GM19455 (cell line): ENCODE data around the gene DBT.
"Not testable (repeated sequence)": the region's sequence is repeated elsewhere in the genome, so short reads cannot be mapped to it uniquely, and the experiment has no call there.

Source experiments
- ATAC-seq: cut with Tn5 transposase; IDR thresholded peaks from one replicate; pipeline ENCODE4 v1.9.1; 2021; ENCODE audit not compliant: unreplicated experiment

Gene DBT

DNA sequence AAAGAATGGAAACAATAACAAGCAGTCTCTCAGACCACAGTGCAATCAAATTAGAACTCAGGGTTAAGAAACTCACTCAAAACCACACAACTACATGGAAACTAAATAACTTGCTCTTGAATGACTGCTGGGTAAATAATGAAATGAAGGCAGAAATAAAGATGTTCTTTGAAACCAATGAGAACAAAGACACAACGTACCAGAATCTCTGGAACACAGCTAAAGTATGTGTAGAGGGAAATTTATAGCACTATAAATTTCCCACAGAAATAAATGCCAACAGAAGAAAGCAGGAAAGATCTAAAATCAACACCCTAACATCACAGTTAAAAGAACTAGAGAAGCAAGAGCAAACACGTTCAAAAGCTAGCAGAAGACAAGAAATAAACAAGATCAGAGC is 46.9 kb downstream of the DBT start:
- ATAC-seq: not testable (repeated sequence)

DNA sequence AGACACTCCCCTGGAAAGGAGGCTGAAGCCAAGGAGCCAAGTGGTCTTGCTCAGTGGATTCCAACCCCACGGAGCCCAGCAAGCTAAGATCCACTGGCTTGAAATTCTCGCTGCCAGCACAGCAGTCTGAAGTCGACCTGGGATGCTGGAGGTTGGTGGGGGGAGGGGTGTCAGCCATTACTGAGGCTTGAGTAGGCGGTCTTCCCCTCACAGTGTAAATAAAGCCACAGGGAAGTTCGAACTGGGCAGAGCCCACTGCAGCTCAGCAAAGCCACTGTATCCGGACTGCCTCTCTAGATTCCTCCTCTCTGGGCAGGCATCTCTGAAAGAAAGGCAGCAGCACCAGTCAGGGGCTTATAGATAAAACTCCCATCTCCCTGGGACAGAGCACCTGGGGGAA is 49.6 kb downstream of the DBT start:
- not testable (repeated sequence) for ATAC-seq

DNA sequence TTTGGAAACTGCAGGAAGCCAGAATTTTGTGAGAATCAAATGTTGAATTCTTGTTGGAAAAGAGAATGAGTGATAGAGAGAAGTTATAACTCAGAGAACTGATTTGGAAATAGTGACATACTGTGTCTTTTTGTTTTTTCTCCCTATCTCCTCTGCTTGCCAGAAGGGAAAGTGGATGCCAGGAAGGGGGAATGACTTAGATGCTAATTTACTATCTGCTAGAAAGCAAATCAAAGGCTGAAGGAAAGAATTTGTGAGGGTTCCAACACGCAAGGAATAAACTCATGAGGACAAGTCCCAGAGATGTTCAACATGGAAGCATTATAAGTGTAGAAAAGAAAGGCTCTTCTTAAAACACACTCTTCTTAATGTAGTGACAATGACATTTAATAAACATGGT is 51.0 kb downstream of the DBT start:
- no peak for ATAC-seq

DNA sequence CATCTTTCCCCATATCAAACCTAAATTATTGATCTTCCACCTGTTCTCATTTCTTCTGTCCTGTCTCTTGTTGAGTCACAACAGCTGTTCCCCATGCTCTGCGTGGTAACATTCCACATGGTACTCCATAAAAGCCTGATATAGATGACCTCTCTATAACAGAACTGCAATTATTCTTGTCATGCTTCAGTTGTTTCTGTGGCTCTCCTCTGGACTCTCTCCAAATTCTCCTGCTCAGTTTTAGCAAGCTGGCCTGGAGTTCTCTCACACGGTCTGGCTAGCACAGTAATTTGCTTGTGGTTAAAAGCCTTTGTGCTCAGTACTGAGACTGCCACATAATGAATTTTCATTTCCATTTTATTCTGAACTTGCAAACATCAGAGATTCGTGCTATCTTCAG is 61.0 kb downstream of the DBT start:
- ATAC-seq: no peak

DNA sequence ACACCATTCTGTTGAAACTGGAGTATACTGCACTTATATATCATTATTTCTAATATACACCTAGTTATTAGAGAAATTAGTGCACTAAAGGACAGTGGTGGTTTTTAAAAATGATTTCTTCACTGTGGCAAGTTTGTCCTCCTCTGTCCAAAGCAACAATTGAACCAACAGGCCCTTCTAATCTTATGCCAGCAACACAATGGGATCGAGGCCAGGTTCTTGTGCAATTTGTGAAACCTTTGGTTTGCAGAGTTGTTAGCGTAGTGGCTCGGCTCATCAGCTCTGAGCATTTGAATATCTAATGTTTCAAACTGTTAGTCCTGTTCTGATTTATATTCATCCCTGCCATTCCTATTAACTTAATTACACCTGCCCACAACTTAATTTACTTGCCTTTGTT is 61.7 kb downstream of the DBT start:
- ATAC-seq: no peak

DNA sequence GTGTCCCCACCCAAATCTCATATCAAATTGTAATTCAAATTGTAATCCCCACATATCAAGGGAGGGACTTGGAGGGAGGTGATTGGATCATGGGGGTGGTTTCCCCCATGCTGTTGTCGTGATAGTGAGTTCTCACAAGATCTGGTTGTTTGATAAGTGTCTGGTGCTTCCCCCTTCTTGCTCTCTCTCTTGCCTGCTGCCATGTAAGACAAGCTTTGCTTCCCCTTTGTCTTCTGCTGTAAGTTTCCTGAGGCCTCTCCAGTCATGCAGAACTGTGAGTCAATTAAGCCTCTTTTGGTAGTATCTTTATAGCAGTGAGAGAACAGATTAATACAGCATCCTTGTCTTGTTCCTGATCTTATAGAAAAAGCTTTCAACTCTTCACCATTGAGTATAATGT is 65.1 kb downstream of the DBT start:
- ATAC-seq: no peak

DNA sequence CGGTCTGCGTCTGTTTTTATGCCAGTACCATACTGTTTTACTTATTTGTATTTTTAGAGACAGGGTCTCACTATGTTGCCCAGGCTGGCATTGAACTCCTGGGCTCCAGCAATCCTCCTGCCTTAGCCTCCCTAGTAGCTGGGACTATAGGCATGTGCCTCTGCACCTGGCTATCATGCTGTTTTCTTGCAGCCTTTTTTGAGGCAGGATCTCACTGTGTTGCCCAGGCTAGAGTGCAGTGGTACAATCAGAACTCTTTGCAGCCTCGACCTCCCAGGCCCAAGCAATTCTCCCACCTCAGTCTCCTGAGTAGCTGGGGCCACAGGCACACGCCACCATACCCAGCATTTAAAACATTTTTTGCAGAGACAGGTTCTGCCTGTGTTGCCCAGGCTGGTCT is 66.3 kb downstream of the DBT start:
- ATAC-seq: no peak

DNA sequence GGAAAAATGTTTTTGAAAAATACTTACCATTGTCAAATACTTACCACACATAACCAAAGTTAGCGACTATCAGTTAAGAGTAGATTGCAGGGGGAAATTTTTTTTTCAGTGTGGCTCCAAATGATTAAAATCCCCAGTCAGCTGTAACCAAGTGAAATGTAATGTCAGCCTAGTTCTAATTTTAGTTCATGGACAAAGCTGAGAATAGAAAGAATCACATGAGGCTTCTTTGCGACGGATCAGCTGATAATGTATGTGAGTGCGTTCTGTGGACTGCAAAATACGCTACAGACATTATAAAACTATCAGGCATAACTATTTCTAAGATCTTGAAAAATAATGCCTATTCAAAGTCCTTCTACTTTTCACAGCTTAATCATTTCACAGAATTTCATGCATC is 71.5 kb downstream of the DBT start, which contains the start of gene LRRC39:
Gene LRRC39 (minus strand): TSS at position 166 of the 400 bp plus-strand sequence. CDS start 9,740 bp downstream, outside the sequence.
- no peak for ATAC-seq

DNA sequence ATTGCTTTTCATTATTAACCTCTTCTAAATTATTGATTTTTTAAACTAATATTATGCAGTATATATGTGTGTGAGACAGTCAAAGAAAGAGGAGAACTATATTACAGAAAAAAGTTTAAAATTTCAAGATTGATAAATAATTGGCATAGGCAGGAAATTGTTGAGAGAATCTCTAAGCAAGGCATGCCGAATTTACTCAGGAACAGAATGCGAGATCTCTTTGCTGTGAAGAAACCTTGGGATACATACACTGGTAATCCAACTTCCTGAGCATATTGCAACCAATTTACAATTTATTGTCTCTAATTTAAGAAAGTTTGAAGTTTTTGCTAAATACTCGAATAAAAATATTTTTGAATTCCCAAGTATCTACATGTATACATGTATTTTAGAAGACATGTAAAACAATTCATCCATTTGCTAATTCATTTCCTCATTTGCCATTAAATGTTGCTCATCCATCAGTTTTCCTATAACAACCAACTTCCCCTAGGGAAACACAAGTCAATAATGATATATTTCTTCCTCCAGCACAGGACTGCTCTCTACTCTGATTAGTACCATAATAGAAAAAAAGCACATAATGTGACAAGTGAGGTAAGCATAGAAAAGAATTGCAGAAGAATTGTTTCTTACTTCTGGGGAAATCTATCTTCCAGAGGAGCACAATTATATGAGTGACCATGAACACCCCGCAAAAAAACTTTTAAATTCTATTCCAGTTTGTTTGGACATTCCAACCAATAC is 72.2 kb downstream of the DBT start:
- no peak for ATAC-seq

DNA sequence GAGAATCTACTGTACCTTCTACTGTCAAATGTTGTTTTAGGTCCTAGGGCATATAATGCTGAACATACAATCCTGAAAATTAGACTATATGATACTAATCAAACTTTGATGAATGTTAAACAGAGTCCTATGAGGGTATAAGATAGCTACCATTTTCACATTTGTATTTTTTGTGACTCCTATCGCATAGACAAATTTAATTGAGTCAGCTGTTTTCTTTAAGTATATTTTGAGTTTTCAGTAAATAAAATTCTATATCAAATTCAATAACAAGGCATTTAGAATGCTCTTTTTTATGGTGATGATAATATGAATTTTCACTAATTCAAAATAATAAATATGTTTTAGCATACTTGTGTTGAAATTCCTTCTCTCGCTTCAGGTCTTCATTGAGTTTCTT is 81.6 kb downstream of the DBT start:
- no peak for ATAC-seq

DNA sequence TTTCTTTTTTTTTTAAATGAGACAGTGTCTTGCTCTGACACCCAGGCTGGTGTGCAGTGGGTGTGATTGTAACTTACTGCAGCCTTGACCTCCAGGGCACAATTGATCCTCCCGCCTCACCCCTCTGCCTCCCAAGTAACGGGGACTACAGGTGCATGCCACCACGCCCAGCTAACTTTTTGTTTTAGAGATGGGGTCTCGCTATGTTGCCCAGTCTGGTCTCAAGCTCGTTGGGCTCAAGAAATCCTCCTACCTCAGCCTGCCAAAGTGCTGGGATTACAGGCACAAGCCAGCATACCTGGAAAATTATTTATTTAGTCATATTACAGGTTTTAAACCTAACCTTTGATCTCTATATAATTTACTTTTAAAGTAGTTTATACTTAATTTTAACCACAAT is 84.9 kb downstream of the DBT start:
- ATAC-seq: no peak

DNA sequence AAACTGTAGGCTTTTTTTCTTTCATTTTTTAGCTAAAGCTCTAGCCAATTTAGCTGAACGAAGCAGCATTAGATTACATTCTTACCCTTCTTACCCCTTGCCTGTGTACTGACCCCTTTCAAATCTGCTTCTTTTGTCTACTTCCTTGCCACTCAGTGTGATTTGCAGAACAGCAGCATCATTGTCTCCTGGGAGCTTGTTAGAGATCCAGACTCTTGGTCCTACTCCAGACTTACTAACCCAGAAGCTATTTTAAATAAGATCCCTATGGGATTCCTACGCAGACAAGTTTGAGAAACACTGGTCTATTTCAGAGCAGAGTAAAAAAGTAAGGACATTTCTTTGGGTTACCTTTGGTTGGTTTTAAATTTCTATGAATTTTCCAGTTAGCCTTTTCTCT is 85.4 kb downstream of the DBT start:
- ATAC-seq: no peak

DNA sequence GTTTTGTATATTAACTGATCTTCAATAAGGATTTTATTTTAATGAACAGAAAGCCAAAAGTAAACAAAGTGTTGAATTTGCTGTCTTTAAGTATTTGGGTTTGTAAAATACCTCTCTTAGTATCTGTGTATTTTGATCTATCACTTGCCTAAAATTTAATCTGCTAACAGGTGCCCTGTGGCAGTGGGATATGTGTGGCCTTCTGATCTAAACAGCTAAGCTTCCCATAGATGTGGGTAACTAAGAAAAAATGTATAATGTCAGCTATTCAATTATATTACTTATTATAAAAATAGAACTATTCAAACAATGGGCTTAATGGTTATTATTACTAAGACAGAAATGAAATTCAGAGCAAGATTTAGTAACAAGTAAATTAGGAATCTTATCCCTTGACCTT is 86.8 kb downstream of the DBT start:
- no peak for ATAC-seq

DNA sequence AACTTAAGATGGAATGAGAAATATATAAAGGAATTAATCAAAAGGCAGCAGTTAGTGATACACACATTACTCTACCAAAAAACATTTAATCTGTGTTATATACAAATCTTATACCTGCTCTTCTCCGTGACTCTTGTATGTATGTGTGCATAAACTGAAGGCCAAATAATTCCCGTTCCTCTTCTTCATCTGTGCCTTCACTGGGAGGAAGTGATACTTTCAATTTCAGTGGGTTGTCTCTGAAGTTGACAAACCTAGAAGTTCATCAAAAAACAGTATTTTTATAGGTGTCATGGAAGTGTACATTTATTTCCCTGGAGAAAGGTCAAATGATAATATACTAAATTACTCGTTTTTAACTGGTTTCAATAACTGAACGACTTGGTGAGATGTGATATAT is 97.4 kb downstream of the DBT start:
- ATAC-seq: peak; percentile 84

DNA sequence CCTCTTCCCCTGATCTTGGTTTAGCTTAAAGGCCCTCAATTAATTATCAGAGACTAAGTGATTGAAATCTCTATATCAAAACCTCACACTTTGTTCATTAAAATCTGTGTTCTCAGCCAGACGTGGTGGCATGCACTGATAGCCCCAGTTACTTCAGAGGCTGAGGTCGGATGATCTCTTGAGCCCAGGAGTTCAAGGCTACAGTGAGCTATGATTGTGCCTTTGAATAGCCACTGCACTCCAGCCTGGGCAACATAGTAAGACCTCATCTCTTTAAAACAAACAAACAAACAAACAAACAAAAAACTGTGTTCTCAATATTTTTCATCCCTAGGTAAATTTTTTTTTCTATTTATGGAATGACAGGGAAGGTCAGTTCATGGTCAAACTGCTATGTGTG is 98.0 kb downstream of the DBT start:
- ATAC-seq: no peak

DNA sequence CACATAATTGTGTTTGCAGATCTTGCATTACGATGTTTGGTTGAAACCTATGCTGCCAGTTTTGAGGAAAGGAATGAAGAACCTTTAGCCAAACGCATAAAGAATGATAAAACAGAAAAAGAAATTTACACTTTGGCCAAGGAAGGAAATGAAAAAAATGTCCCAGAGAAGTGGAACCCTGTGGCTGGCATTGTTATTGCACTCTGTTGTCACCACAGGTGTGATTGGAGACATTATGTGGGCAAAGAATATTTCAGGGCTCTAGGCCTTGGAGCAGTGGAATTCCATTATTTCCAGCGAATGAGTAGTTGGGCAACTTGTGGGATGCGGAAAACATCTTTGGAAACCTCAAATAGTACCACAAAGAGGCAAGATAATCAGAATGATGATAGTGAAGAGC is 101.8 kb downstream of the DBT start:
- no peak for ATAC-seq

DNA sequence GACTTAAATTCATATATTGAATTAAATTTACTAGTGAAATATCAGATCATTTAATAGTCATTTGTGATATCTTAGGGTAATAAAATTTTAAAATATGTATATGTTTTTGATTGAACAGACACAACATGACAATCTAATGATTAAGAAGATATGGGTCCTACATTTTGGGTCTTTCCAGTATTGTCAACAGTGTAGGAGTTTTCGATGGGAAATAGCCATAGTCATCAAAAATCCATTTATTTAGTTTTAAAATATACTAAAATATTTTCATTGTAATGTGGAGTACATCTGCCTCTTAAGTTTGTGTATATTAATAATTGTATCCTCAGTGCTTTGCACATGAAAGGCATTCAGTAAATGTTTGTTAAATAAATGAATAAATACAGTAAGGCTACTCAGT is 102.7 kb downstream of the DBT start:
- ATAC-seq: no peak

DNA sequence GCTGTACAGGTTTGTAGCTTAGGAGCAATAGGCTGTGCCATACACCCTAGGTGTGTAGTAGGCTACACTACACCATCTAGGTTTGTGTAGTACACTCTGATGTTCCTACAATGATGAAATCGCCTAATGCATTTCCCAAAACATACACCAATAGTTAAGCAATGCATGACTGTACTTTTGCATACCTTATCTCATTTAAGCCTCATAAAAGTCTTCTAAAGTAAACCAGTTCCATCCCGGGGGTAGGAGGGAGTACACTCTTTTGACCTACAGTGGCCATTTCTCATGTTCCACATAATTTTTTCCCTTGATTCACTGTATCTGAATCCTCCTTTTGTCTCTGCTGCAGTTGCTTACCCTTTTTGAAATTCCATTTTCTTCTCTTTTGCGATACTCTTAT is 104.5 kb downstream of the DBT start:
- no peak for ATAC-seq

DNA sequence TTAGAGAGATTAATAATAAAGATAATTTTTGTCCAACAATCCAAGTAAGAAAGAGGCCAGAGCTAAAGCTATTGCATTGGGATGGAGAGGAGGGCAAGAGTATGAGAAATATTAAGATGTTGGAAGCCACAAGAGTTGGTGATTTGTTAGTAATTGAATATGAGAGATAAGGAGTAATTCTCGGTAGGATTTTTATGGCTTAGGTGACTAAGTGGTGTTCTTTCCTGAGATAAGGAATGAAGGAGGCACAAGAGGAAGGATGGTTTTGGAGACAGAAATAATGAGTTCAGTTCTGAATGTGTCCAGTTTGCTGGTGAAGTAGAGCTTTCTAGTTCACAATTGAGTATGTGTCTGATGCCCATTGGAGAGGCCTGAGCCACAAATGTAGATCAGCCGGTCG is 107.3 kb downstream of the DBT start:
- ATAC-seq: no peak

DNA sequence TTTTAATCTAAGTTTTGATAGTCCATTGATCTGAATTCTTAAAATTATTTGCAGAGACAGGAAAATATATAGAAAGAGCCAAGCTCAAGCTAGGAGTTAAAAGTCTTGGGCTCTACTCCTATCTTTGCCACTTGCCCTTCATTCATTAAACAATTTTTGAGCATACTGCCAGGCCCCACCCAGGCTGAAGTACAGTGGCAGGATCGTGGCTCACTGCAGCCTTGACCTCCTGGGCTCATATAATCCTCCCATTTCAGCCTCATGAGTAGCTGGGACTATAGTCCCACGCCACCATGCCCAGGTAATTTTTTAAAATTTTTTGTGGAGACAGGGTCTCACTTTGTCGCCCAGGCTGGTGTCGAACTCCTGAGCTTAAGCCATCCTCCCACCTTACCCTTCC is 108.4 kb downstream of the DBT start:
- ATAC-seq: no peak

DNA sequence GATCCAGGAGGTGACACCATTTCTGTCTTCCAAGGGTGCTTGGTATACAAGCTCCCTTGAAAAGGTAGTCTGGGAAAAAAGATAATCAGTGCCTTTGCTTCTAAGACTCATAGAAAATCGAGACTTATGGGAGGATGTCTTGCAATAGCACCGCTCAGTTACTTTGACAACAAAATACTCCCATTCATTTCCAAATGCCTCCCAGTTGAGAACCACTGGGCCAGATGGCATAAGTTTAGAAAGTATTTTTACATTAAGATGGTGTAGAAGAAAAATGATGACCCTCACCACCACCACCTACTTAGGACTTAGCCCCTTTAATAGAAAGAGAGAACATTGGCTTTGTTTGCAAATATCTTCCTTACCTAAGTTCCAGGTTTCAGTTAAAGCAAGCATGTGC is 112.0 kb downstream of the DBT start:
- no peak for ATAC-seq
